HepG2 (cell line): Measurements from ENCODE around the gene SCP2. TPM values are rescaled to one million over a fixed set of nuclear protein-coding genes. Genes with fewer than 3 reads are reported as not detected.
A peak's percentile ranks its signal among the peaks of the same experiment; 100 is the strongest.

Experiments
- ASH2L ChIP-seq: fragments of 300-600, 200-600 bp; sonication (generic); IDR thresholded peaks from 2 replicates; pipeline ENCODE4 v1.7.0; 2017; ENCODE audit warnings: low read depth, mild to moderate bottlenecking, moderate library complexity, mixed read lengths, low read length; ENCODE audit not compliant: insufficient read length
- ATF5 ChIP-seq: sonication (generic); formaldehyde crosslinking; IDR thresholded peaks from 2 replicates; pipeline ENCODE4 v1.4.0; 2020; ENCODE audit warnings: mild to moderate bottlenecking, low read depth, missing genetic modification reagents
- CREM ChIP-seq, 2 experiments: sonication (generic) in 1 of 2; formaldehyde crosslinking in 1 of 2; IDR thresholded peaks; 2 replicates each; pipeline versions ENCODE4 v1.4.0 to v1.6.1; 2016 to 2020; ENCODE audit warnings: antibody characterized with exemption in 1 of 2, mild to moderate bottlenecking in 1 of 2, missing genetic modification reagents in 1 of 2
- FOXA1 ChIP-seq, 2 experiments: fragments of 450-650 bp in 1 of 2; sonication (generic) in 1 of 2; formaldehyde crosslinking in 1 of 2; IDR thresholded peaks; 2 replicates each; pipeline versions ENCODE4 v1.4.0 to v1.6.1; 2016 to 2020; ENCODE audit warnings: missing genetic modification reagents in 1 of 2
- KLF16 ChIP-seq, 2 experiments: sonication (generic) in 1 of 2; formaldehyde crosslinking in 1 of 2; IDR thresholded peaks; 2 replicates each; pipeline versions ENCODE4 v1.6.1 to v1.8.0; 2016 to 2023; ENCODE audit warnings: missing genetic modification reagents in 2 of 2, missing compliant biosample characterization in 1 of 2
- LCORL ChIP-seq, 2 experiments: fragments of 450-650 bp in 1 of 2; sonication (generic) in 1 of 2; formaldehyde crosslinking in 1 of 2; IDR thresholded peaks; 2 replicates each; pipeline versions ENCODE4 v1.5.0 to v1.6.1; 2017 to 2020; ENCODE audit warnings: antibody characterized with exemption in 1 of 2, missing genetic modification reagents in 1 of 2
- MTF1 ChIP-seq: sonication (generic); formaldehyde crosslinking; IDR thresholded peaks from 2 replicates; pipeline ENCODE4 v1.5.0; 2020; ENCODE audit warnings: missing genetic modification reagents
- NFRKB ChIP-seq: fragments of 450-650 bp; IDR thresholded peaks from 2 replicates; pipeline ENCODE4 v1.6.1; 2017
- PAF1 ChIP-seq: IDR thresholded peaks from 2 replicates; pipeline ENCODE4 v1.6.1; 2016; ENCODE audit warnings: missing genetic modification reagents, missing compliant biosample characterization
- THRA ChIP-seq: sonication (generic); formaldehyde crosslinking; IDR thresholded peaks from 2 replicates; pipeline ENCODE4 v1.4.0; 2020; ENCODE audit warnings: missing genetic modification reagents, borderline replicate concordance
- TIGD3 ChIP-seq: sonication (generic); formaldehyde crosslinking; IDR thresholded peaks from 2 replicates; pipeline ENCODE4 v1.5.1; 2020; ENCODE audit warnings: mild to moderate bottlenecking, missing genetic modification reagents, borderline replicate concordance
- ZBTB33 ChIP-seq: sonication (generic); formaldehyde crosslinking; IDR thresholded peaks from 2 replicates; pipeline ENCODE4 v1.4.0; 2020; ENCODE audit warnings: missing genetic modification reagents
- ZFP90 ChIP-seq: sonication (generic); formaldehyde crosslinking; IDR thresholded peaks from 2 replicates; pipeline ENCODE4 v1.8.0; 2022; ENCODE audit warnings: missing genetic modification reagents, mild to moderate bottlenecking, inconsistent platforms, borderline replicate concordance
- ZIK1 ChIP-seq: sonication (generic); formaldehyde crosslinking; IDR thresholded peaks from 2 replicates; pipeline ENCODE4 v1.5.0; 2020; ENCODE audit warnings: mild to moderate bottlenecking, low read depth, missing genetic modification reagents, borderline replicate concordance
- ZNF281 ChIP-seq: sonication (generic); formaldehyde crosslinking; IDR thresholded peaks from 2 replicates; pipeline ENCODE4 v1.4.0; 2020; ENCODE audit warnings: missing genetic modification reagents, borderline replicate concordance
- ZNF790 ChIP-seq: sonication (generic); formaldehyde crosslinking; IDR thresholded peaks from 2 replicates; pipeline ENCODE4 v1.8.0; 2022; ENCODE audit warnings: missing genetic modification reagents, mild to moderate bottlenecking, borderline replicate concordance
- ZSCAN5A ChIP-seq: sonication (generic); formaldehyde crosslinking; IDR thresholded peaks from 2 replicates; pipeline ENCODE4 v1.8.0; 2022; ENCODE audit warnings: mild to moderate bottlenecking, missing genetic modification reagents, borderline replicate concordance
- polyA plus RNA-seq, 8 experiments: library from polyadenylated mRNA; depleted of rRNA in 3 of 8; stranded (reverse) in 7 of 8; unstranded in 1 of 8; fragments of >200 nt; fragmentation: Illumina TruSeq in 4 of 8; extraction: Trizol in 4 of 8; gene quantifications; 2 replicates each; pipeline versions ENCODE4 v1.2.1 to v1.2.3, GENCODE V29; 2011 to 2016; ENCODE audit warnings: low read depth in 4 of 8, missing spikeins in 1 of 8, mixed read lengths in 1 of 8; ENCODE audit not compliant: insufficient read depth in 1 of 8
- total RNA-seq, 5 experiments: library from RNA; depleted of rRNA; stranded (reverse); fragments of >200 nt; fragmentation: Illumina TruSeq; extraction: Trizol; gene quantifications; 2 replicates each; pipeline ENCODE4 v1.2.3, GENCODE V29; 2016; ENCODE audit warnings: low read depth in 1 of 5

Gene SCP2
- total and polyA plus RNA-seq, 2 of the 13 experiments (the other 11 are each of a cell fraction or from before 2014, with no cell fraction given) = 59.0 to 133 TPM

- TF ChIP-seq ZNF281 (no peak), ZNF790 (CRISPR knock-in tag) (no peak), MTF1 (CRISPR knock-in tag) (no peak), ZSCAN5A (CRISPR knock-in tag) (no peak), CREM (IDR thresholded peaks at IDR 0.05) (no peak), CREM (CRISPR knock-in tag; IDR thresholded peaks at IDR 0.05) (no peak), PAF1 (CRISPR knock-in tag) (no peak), TIGD3 (CRISPR knock-in tag) (no peak), KLF16 (CRISPR knock-in tag; IDR thresholded peaks at IDR 0.05) (no peak), ATF5 (no peak), ZFP90 (CRISPR knock-in tag) (no peak), ZBTB33 (CRISPR knock-in tag) (no peak), FOXA1 (IDR thresholded peaks at IDR 0.05) (no peak), FOXA1 (CRISPR knock-in tag; IDR thresholded peaks at IDR 0.05) (no peak), THRA (CRISPR knock-in tag) (no peak), ASH2L (no peak), NFRKB (no peak), LCORL (IDR thresholded peaks at IDR 0.05) (no peak), LCORL (CRISPR knock-in tag; IDR thresholded peaks at IDR 0.05) (peak; percentile 90), ZIK1 (CRISPR knock-in tag) (no peak)
Measured at GRCh38 chr1:53075761-53076163, 148.7 kb downstream of the SCP2 start (continued).
